ENCODE results near the gene IRX4. TPM values are rescaled to one million over a fixed set of nuclear protein-coding genes. Genes with fewer than 3 reads are reported as not detected.

IRX4 gene
- total RNA-seq, 2 donors from 2014 or later: not detected

GRCh38 chr5:1875843-1876659, 6.7 kb downstream of the IRX4 start:
- no peak overlapping the region for H3K27ac ChIP-seq
- no peaks in the 10 kb centered on the region for H3K9me3 ChIP-seq
- DNase-seq (ENCODE audit: low spot score): no peak
- H3K36me3 ChIP-seq: no peaks in the 10 kb centered on the region
- peaks cover 35 to 69% of the 10 kb centered on the region in 2 donors for H3K27me3 ChIP-seq
- H3K4me3 ChIP-seq: peak overlapping the region in 1 of 2 donors; percentile 20
- peaks cover 0 to 24% of the 10 kb centered on the region in 2 donors for H3K4me1 ChIP-seq
- TF ChIP-seq CTCF (IDR thresholded peaks at IDR 0.05): no peak

GRCh38 chr5:1875281-1875842, 7.4 kb downstream of the IRX4 start:
- no peaks in the 10 kb centered on the region for H3K36me3 ChIP-seq
- peaks cover 0 to 24% of the 10 kb centered on the region in 2 donors for H3K4me1 ChIP-seq
- DNase-seq (ENCODE audit: low spot score): no peak
- H3K9me3 ChIP-seq: no peaks in the 10 kb centered on the region
- peaks cover 32 to 64% of the 10 kb centered on the region in 2 donors for H3K27me3 ChIP-seq
- TF ChIP-seq CTCF (IDR thresholded peaks at IDR 0.05): no peak
- H3K4me3 ChIP-seq: peak overlapping the region in 1 of 2 donors; percentile 20
- H3K27ac ChIP-seq: no peak overlapping the region

- Histone ChIP-seq H3K4me1 (peaks cover 0 to 24% of the 10 kb centered on the region in 2 donors), H3K9me3 (no peaks in the 10 kb centered on the region), H3K36me3 (no peaks in the 10 kb centered on the region), H3K27ac (no peak overlapping the region), H3K27me3 (peaks cover 29 to 58% of the 10 kb centered on the region in 2 donors), H3K4me3 (no peak overlapping the region)
- DNase-seq (ENCODE audit: low spot score): no peak
- TF ChIP-seq CTCF (IDR thresholded peaks at IDR 0.05): no peak
These were observed 7.9 kb downstream of the IRX4 start for GRCh38 chr5:1874771-1875220.

GRCh38 chr5:1874348-1874747, 8.4 kb downstream of the IRX4 start:
- Histone ChIP-seq H3K9me3 (no peaks in the 10 kb centered on the region), H3K27ac (no peak overlapping the region), H3K27me3 (peaks cover 29 to 53% of the 10 kb centered on the region in 2 donors), H3K4me3 (no peak overlapping the region), H3K4me1 (peaks cover 0 to 24% of the 10 kb centered on the region in 2 donors), H3K36me3 (no peaks in the 10 kb centered on the region)
- no peak for TF ChIP-seq CTCF (IDR thresholded peaks at IDR 0.05)
- no peak for DNase-seq (ENCODE audit: low spot score)

GRCh38 chr5:1873243-1873959, 9.3 kb downstream of the IRX4 start:
- Histone ChIP-seq H3K27ac (no peak overlapping the region), H3K4me1 (peaks cover 0 to 24% of the 10 kb centered on the region in 2 donors), H3K9me3 (no peaks in the 10 kb centered on the region), H3K4me3 (no peak overlapping the region), H3K27me3 (peaks cover 28 to 44% of the 10 kb centered on the region in 2 donors), H3K36me3 (no peaks in the 10 kb centered on the region)
- DNase-seq (ENCODE audit: low spot score): no peak
- TF ChIP-seq CTCF (IDR thresholded peaks at IDR 0.05): no peak

All from right atrium auricular region (tissue), 2 donors.